K562 (cell line): ENCODE measurements around the gene GHDC. TPM values are rescaled to one million over a fixed set of nuclear protein-coding genes. Genes with fewer than 3 reads are reported as not detected.

Source experiments
- BDP1 ChIP-seq: IDR thresholded peaks from 3 replicates; pipeline ENCODE4 v1.6.1; 2011; ENCODE audit not compliant: insufficient read length, insufficient read depth
- CBFB ChIP-seq: sonication (generic); formaldehyde crosslinking; IDR thresholded peaks from 2 replicates; pipeline ENCODE4 v1.4.0; 2020; ENCODE audit warnings: mild to moderate bottlenecking, missing genetic modification reagents
- CSDE1 ChIP-seq, 2 experiments: fragments of 450-650 bp; IDR thresholded peaks; 2 replicates each; pipeline ENCODE4 v1.6.1; 2016; ENCODE audit warnings: mild to moderate bottlenecking in 1 of 2
- CXXC5 ChIP-seq: fragments of 250-450 bp; sonication (Bioruptor Pico); IDR thresholded peaks from 2 replicates; pipeline ENCODE4 v1.8.0; 2022; ENCODE audit warnings: inconsistent platforms, mild to moderate bottlenecking, moderate library complexity
- HDAC1 ChIP-seq, 2 experiments: fragments of 450-650 bp; IDR thresholded peaks; 2 replicates each; pipeline ENCODE4 v1.6.1; 2016 to 2017; ENCODE audit warnings: inconsistent platforms in 1 of 2, mild to moderate bottlenecking in 1 of 2, moderate library complexity in 1 of 2
- HDGF ChIP-seq: fragments of 450-650 bp; IDR thresholded peaks from 2 replicates; pipeline ENCODE4 v1.6.1; 2016
- NCOA1 ChIP-seq: fragments of 450-650 bp; IDR thresholded peaks from 2 replicates; pipeline ENCODE4 v1.6.1; 2016; ENCODE audit warnings: low read depth
- NR2C1 ChIP-seq, 2 experiments: fragments of 450-650 bp; IDR thresholded peaks; 2 replicates each; pipeline ENCODE4 v1.6.1; 2017; ENCODE audit warnings: mild to moderate bottlenecking in 2 of 2, antibody characterized with exemption in 1 of 2, inconsistent platforms in 1 of 2, missing compliant biosample characterization in 1 of 2, missing genetic modification characterization in 1 of 2
- RBM15 ChIP-seq: fragments of 200-400 bp; formaldehyde crosslinking; IDR thresholded peaks from 2 replicates; pipeline ENCODE4 v1.6.1; 2018; ENCODE audit warnings: mild to moderate bottlenecking, low read length, moderate library complexity; ENCODE audit not compliant: insufficient read depth
- SAP30 ChIP-seq: fragments of 200-600 bp; sonication (generic); IDR thresholded peaks from 2 replicates; pipeline ENCODE4 v1.6.1; 2012; ENCODE audit warnings: borderline replicate concordance, low read depth, mild to moderate bottlenecking, moderate library complexity, low read length, control low read depth, inconsistent platforms; ENCODE audit not compliant: insufficient read depth, poor library complexity, severe bottlenecking
- TAF9B ChIP-seq: fragments of 450-650 bp; IDR thresholded peaks from 2 replicates; pipeline ENCODE4 v1.6.1; 2018; ENCODE audit warnings: mild to moderate bottlenecking; ENCODE audit not compliant: partially characterized antibody
- ZNF217 ChIP-seq: sonication (generic); formaldehyde crosslinking; IDR thresholded peaks from 2 replicates; pipeline ENCODE4 v1.8.0; 2022; ENCODE audit warnings: mild to moderate bottlenecking, missing genetic modification reagents
- ZNF584 ChIP-seq: fragments of 200-800 bp; sonication (Bioruptor generic); IDR thresholded peaks from 2 replicates; pipeline ENCODE4 v1.6.1; 2016; ENCODE audit warnings: low read depth, mild to moderate bottlenecking, missing genetic modification characterization, missing compliant biosample characterization
- polyA plus RNA-seq, 8 experiments: library from polyadenylated mRNA; depleted of rRNA in 4 of 8; stranded (reverse) in 5 of 8; unstranded in 3 of 8; fragments of >200 nt; fragmentation: Nextera tagmentation in 2 of 8; fragmentation: Illumina TruSeq in 1 of 8; extraction: Ambion mirVana in 2 of 8; extraction: Trizol in 1 of 8; gene quantifications; 2 replicates each; pipeline versions ENCODE4 v1.2.1 to v1.2.3, GENCODE V29; 2011 to 2014; ENCODE audit warnings: inconsistent platforms in 1 of 8, missing spikeins in 1 of 8
- total RNA-seq, 7 experiments: library from RNA; depleted of rRNA in 6 of 7; stranded (reverse); fragments of >200 nt in 6 of 7; fragmentation: Illumina TruSeq in 2 of 7; extraction: Trizol in 2 of 7; gene quantifications; 2 replicates each; pipeline versions ENCODE4 v1.2.1 to v1.2.3, GENCODE V29; 2011 to 2021; ENCODE audit warnings: low replicate concordance in 1 of 7
- TF ChIP-seq, protein P1 (sequence below): sonication (generic); formaldehyde crosslinking; IDR thresholded peaks from 2 replicates; pipeline ENCODE4 v1.5.0; 2020; ENCODE audit warnings: missing genetic modification reagents
- TF ChIP-seq, protein P2 (sequence below): fragments of 200-800 bp; sonication (Bioruptor generic); IDR thresholded peaks from 2 replicates; pipeline ENCODE4 v1.6.1; 2017; ENCODE audit warnings: missing genetic modification characterization, missing compliant biosample characterization
- TF ChIP-seq, protein P3 (sequence below): sonication (generic); formaldehyde crosslinking; IDR thresholded peaks from 2 replicates; pipeline ENCODE4 v1.8.0; 2022; ENCODE audit warnings: mild to moderate bottlenecking, low read depth, missing genetic modification reagents
- TF ChIP-seq, protein P4 (sequence below): fragments of 200-800 bp; sonication (Bioruptor generic); IDR thresholded peaks from 2 replicates; pipeline ENCODE4 v1.6.1; 2016; ENCODE audit warnings: missing genetic modification characterization, missing compliant biosample characterization

Gene GHDC
- total and polyA plus RNA-seq, 9 of the 15 experiments (the other 6 are each of a cell fraction or from before 2014, with no cell fraction given), result 0.65 to 23.2 (median 11.2) TPM

DNA sequence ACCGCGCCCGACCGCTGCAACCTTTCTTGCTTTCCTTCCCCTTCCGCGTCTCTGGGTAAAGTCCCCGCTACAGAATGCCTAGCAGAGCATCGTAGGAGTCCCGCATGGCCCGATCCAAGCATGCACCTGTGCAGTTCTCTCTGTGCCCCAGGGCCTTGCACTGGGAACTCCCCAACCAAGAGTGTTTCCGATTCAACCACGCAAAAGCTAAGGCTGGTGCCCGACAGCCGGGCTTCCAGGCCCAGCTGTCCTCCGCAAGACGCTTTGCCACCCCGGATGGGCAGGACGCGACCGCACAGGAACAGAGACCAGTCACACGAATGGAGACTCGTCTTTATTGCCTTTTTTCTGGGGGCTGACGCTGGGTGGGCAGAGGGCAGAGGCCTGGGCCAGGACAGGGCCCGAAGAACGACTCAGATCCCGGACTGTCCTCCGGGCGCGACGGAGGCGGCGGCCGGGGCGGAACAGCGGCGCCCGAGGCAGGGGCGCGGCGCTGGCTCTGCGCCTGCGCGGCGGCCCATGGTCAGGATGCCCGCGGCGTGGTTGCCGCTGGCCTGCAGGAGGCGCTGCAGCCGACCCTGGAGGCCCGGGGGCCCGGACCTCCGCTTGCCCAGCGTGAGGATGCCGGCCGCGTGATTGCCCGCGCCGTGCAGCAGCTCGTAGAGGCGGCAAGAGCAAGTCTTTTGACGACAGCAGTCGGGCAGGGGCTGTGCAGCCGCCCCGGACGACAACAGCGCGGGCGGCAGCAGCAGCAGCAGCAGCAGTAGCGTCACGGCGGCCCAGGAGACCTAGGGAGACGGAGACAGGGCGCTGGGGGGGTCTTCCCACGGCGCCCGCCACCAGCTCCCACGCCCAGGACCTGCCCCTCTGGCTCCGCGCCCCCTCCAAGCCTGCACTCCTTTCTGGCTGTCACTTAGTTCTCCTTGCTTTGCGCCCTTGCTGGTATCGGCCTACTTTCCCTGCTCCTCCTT lies 10.3 kb downstream of the GHDC start (continued):
- TF ChIP-seq TAF9B, result no peak
- TF ChIP-seq, protein P1, sequence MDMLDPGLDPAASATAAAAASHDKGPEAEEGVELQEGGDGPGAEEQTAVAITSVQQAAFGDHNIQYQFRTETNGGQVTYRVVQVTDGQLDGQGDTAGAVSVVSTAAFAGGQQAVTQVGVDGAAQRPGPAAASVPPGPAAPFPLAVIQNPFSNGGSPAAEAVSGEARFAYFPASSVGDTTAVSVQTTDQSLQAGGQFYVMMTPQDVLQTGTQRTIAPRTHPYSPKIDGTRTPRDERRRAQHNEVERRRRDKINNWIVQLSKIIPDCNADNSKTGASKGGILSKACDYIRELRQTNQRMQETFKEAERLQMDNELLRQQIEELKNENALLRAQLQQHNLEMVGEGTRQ (CRISPR knock-in tag), result no peak
- TF ChIP-seq RBM15, result no peak
- 0 out of 4 replicates have a peak, but pooled peaks of 1 of the 2 experiments have one; percentile 1 for TF ChIP-seq HDAC1 (IDR thresholded peaks at IDR 0.05)
- TF ChIP-seq, protein P2, sequence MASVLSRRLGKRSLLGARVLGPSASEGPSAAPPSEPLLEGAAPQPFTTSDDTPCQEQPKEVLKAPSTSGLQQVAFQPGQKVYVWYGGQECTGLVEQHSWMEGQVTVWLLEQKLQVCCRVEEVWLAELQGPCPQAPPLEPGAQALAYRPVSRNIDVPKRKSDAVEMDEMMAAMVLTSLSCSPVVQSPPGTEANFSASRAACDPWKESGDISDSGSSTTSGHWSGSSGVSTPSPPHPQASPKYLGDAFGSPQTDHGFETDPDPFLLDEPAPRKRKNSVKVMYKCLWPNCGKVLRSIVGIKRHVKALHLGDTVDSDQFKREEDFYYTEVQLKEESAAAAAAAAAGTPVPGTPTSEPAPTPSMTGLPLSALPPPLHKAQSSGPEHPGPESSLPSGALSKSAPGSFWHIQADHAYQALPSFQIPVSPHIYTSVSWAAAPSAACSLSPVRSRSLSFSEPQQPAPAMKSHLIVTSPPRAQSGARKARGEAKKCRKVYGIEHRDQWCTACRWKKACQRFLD (CRISPR knock-in tag), result peak; percentile 66; the same call in 1 of the 2 replicates
- TF ChIP-seq BDP1, result no peak
- peak; percentile 94 for TF ChIP-seq CXXC5 (CRISPR knock-in tag)
- TF ChIP-seq SAP30, result peak; percentile 39
- TF ChIP-seq CSDE1 (IDR thresholded peaks at IDR 0.05), result no peak
- no peak for TF ChIP-seq ZNF584
- TF ChIP-seq, protein P3, sequence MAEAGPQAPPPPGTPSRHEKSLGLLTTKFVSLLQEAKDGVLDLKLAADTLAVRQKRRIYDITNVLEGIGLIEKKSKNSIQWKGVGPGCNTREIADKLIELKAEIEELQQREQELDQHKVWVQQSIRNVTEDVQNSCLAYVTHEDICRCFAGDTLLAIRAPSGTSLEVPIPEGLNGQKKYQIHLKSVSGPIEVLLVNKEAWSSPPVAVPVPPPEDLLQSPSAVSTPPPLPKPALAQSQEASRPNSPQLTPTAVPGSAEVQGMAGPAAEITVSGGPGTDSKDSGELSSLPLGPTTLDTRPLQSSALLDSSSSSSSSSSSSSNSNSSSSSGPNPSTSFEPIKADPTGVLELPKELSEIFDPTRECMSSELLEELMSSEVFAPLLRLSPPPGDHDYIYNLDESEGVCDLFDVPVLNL, result no peak
- no peak for TF ChIP-seq HDGF
- TF ChIP-seq ZNF217, result no peak
- TF ChIP-seq NR2C1 (IDR thresholded peaks at IDR 0.05), result no peak
- no peak for TF ChIP-seq NR2C1 (tag; IDR thresholded peaks at IDR 0.05)
- no peak for TF ChIP-seq CBFB (CRISPR knock-in tag)
- no peak for TF ChIP-seq NCOA1
- TF ChIP-seq, protein P4, sequence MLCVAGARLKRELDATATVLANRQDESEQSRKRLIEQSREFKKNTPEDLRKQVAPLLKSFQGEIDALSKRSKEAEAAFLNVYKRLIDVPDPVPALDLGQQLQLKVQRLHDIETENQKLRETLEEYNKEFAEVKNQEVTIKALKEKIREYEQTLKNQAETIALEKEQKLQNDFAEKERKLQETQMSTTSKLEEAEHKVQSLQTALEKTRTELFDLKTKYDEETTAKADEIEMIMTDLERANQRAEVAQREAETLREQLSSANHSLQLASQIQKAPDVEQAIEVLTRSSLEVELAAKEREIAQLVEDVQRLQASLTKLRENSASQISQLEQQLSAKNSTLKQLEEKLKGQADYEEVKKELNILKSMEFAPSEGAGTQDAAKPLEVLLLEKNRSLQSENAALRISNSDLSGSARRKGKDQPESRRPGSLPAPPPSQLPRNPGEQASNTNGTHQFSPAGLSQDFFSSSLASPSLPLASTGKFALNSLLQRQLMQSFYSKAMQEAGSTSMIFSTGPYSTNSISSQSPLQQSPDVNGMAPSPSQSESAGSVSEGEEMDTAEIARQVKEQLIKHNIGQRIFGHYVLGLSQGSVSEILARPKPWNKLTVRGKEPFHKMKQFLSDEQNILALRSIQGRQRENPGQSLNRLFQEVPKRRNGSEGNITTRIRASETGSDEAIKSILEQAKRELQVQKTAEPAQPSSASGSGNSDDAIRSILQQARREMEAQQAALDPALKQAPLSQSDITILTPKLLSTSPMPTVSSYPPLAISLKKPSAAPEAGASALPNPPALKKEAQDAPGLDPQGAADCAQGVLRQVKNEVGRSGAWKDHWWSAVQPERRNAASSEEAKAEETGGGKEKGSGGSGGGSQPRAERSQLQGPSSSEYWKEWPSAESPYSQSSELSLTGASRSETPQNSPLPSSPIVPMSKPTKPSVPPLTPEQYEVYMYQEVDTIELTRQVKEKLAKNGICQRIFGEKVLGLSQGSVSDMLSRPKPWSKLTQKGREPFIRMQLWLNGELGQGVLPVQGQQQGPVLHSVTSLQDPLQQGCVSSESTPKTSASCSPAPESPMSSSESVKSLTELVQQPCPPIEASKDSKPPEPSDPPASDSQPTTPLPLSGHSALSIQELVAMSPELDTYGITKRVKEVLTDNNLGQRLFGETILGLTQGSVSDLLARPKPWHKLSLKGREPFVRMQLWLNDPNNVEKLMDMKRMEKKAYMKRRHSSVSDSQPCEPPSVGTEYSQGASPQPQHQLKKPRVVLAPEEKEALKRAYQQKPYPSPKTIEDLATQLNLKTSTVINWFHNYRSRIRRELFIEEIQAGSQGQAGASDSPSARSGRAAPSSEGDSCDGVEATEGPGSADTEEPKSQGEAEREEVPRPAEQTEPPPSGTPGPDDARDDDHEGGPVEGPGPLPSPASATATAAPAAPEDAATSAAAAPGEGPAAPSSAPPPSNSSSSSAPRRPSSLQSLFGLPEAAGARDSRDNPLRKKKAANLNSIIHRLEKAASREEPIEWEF (CRISPR knock-in tag), result no peak
